ENCODE measurements around the gene NOTCH3.

Gene NOTCH3

GRCh38 chr19:15147090-15147489 lies 53.7 kb downstream of the NOTCH3 start:
- Histone ChIP-seq H3K4me2 (ENCODE audit: insufficient read depth, low read length) (no peak overlapping the region), H3K27ac (ENCODE audit: low read length) (no peak overlapping the region), H3K9me3 (ENCODE audit: insufficient read depth, low read length, severe bottlenecking) (no peaks in the 10 kb centered on the region), H3K36me3 (ENCODE audit: insufficient read depth, low read length) (no peaks in the 10 kb centered on the region), H3K4me3 (ENCODE audit: low read depth in 1 of 2, low read length in 2 of 2) (no peak overlapping the region), H4K20me1 (ENCODE audit: insufficient read depth, low read length) (no peaks in the 10 kb centered on the region), H3K9ac (ENCODE audit: low read depth, low read length) (no peak overlapping the region), H3K27me3 (ENCODE audit: insufficient read depth, low read length, poor library complexity) (peaks cover 4% of the 10 kb centered on the region), H3K4me1 (ENCODE audit: insufficient read depth, low read length) (no peaks in the 10 kb centered on the region), H2AFZ (ENCODE audit: low read depth, low read length) (no peak overlapping the region), H3K79me2 (ENCODE audit: insufficient read depth, low read length) (no peaks in the 10 kb centered on the region)
- DNase-seq (no peak), ATAC-seq (ENCODE audit: insufficient read depth, low read depth) (no peak)
- TF ChIP-seq EZH2 (IDR thresholded peaks at IDR 0.05; ENCODE audit: borderline replicate concordance, low read depth, low read length, severe bottlenecking): no peak
- no peak for TF ChIP-seq CTCF (IDR thresholded peaks at IDR 0.05; ENCODE audit: borderline replicate concordance, extremely low read depth, low read length, poor library complexity, severe bottlenecking)

DNA sequence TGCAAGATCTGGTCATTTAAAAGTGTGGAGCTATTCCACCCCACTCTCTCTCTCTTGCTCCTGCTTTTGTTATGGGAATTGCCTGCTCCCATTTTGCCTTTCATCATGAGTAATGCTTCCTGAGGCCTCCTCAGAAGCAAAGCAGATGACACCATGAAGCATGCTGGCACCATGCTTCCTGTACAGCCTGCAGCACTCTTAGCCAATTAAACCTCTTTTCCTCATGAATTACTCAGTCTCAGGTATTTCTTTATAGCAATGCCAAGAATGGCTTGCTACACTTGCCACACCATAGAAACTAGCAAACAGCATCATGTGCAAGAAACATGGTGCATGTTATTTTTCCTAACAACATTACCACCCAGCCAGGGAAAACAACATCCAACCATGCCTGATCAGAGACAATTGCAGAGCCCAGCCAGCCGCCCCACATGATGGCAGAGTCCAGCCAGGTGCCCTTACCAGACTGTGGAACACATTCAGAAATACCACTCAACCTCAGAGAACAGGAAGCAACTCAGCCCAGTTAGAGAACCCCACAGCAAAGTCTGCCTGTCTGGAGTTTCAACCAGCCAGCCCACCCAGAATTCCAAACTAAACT lies 56.6 kb downstream of the NOTCH3 start:
- Histone ChIP-seq H3K4me2 (ENCODE audit: insufficient read depth, low read length) (no peak overlapping the region), H3K27me3 (ENCODE audit: insufficient read depth, low read length, poor library complexity) (peaks cover 4% of the 10 kb centered on the region), H4K20me1 (ENCODE audit: insufficient read depth, low read length) (no peaks in the 10 kb centered on the region), H3K9me3 (ENCODE audit: insufficient read depth, low read length, severe bottlenecking) (peaks cover 4% of the 10 kb centered on the region), H3K36me3 (ENCODE audit: insufficient read depth, low read length) (no peaks in the 10 kb centered on the region), H3K4me3 (ENCODE audit: low read depth in 1 of 2, low read length in 2 of 2) (no peak overlapping the region), H3K27ac (ENCODE audit: low read length) (no peak overlapping the region), H3K9ac (ENCODE audit: low read depth, low read length) (no peak overlapping the region), H3K4me1 (ENCODE audit: insufficient read depth, low read length) (no peaks in the 10 kb centered on the region), H2AFZ (ENCODE audit: low read depth, low read length) (no peak overlapping the region), H3K79me2 (ENCODE audit: insufficient read depth, low read length) (no peaks in the 10 kb centered on the region)
- no peak for TF ChIP-seq CTCF (IDR thresholded peaks at IDR 0.05; ENCODE audit: borderline replicate concordance, extremely low read depth, low read length, poor library complexity, severe bottlenecking)
- TF ChIP-seq EZH2 (IDR thresholded peaks at IDR 0.05; ENCODE audit: borderline replicate concordance, low read depth, low read length, severe bottlenecking): no peak
- DNase-seq (no peak), ATAC-seq (ENCODE audit: insufficient read depth, low read depth) (no peak)

DNA sequence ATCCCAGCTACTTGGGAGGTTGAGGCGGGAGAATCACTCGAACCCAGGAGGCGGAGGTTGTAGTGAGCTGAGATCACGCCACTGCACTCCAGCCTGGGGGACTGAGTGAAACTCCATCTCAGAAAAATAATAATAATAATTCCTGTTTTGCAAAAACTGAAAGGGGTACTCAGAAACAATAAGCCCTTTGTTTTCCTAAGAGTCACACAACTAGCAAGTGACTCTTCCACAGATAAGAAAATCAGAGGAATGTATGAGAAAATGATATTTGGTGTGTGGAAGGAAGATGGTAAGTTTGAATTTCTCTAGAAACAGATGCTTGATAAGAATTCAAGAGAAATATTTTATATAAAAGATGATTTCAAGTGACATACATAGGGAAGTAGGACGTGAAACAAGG lies 58.5 kb downstream of the NOTCH3 start:
- peaks cover 6% of the 10 kb centered on the region for H3K9me3 ChIP-seq (ENCODE audit: insufficient read depth, low read length, severe bottlenecking)
- no peak for ATAC-seq (ENCODE audit: insufficient read depth, low read depth)
- no peak overlapping the region for H3K27ac ChIP-seq (ENCODE audit: low read length)

More for the DNA sequence above, 58.5 kb downstream of the NOTCH3 start:
- Histone ChIP-seq H3K27me3 (ENCODE audit: insufficient read depth, low read length, poor library complexity) (no peaks in the 10 kb centered on the region), H3K4me1 (ENCODE audit: insufficient read depth, low read length) (no peaks in the 10 kb centered on the region), H3K79me2 (ENCODE audit: insufficient read depth, low read length) (no peaks in the 10 kb centered on the region), H3K4me2 (ENCODE audit: insufficient read depth, low read length) (no peak overlapping the region), H3K4me3 (ENCODE audit: low read depth in 1 of 2, low read length in 2 of 2) (no peak overlapping the region), H3K9ac (ENCODE audit: low read depth, low read length) (no peak overlapping the region), H3K36me3 (ENCODE audit: insufficient read depth, low read length) (no peaks in the 10 kb centered on the region), H2AFZ (ENCODE audit: low read depth, low read length) (no peak overlapping the region), H4K20me1 (ENCODE audit: insufficient read depth, low read length) (no peaks in the 10 kb centered on the region)
- no peak for TF ChIP-seq EZH2 (IDR thresholded peaks at IDR 0.05; ENCODE audit: borderline replicate concordance, low read depth, low read length, severe bottlenecking)
- no peak for TF ChIP-seq CTCF (IDR thresholded peaks at IDR 0.05; ENCODE audit: borderline replicate concordance, extremely low read depth, low read length, poor library complexity, severe bottlenecking)
- no peak for DNase-seq
